HepG2 (cell line): Measurements from ENCODE around the gene ZNF74. TPM values are rescaled to one million over a fixed set of nuclear protein-coding genes. Genes with fewer than 3 reads are reported as not detected.

Experiments
- BHLHE40 ChIP-seq: IDR thresholded peaks from 2 replicates; pipeline ENCODE4 v1.6.1; 2011; ENCODE audit warnings: low read length, improper control_type of control experiment
- CBX5 ChIP-seq: sonication (generic); formaldehyde crosslinking; IDR thresholded peaks from 2 replicates; pipeline ENCODE4 v1.4.0; 2020; ENCODE audit warnings: missing genetic modification reagents, borderline replicate concordance
- CEBPG ChIP-seq: IDR thresholded peaks from 2 replicates; pipeline ENCODE4 v1.6.1; 2016
- FOXA3 ChIP-seq: IDR thresholded peaks from 2 replicates; pipeline ENCODE4 v1.6.1; 2016; ENCODE audit warnings: missing genetic modification reagents, missing compliant biosample characterization
- GATAD2A ChIP-seq: IDR thresholded peaks from 2 replicates; pipeline ENCODE4 v1.6.1; 2016
- HBP1 ChIP-seq: IDR thresholded peaks from 2 replicates; pipeline ENCODE4 v1.6.1; 2016; ENCODE audit warnings: low read depth, control low read depth
- MEF2D ChIP-seq: sonication (generic); formaldehyde crosslinking; IDR thresholded peaks from 2 replicates; pipeline ENCODE4 v1.5.1; 2020; ENCODE audit warnings: mild to moderate bottlenecking, missing genetic modification reagents
- MTF1 ChIP-seq: sonication (generic); formaldehyde crosslinking; IDR thresholded peaks from 2 replicates; pipeline ENCODE4 v1.5.0; 2020; ENCODE audit warnings: missing genetic modification reagents
- NAIF1 ChIP-seq: sonication (generic); formaldehyde crosslinking; IDR thresholded peaks from 2 replicates; pipeline ENCODE4 v1.5.0; 2020; ENCODE audit warnings: mild to moderate bottlenecking, missing genetic modification reagents, borderline replicate concordance
- SALL1 ChIP-seq: sonication (generic); formaldehyde crosslinking; IDR thresholded peaks from 2 replicates; pipeline ENCODE4 v1.8.0; 2022; ENCODE audit warnings: mild to moderate bottlenecking, missing genetic modification reagents
- SMC3 ChIP-seq: IDR thresholded peaks from 2 replicates; pipeline ENCODE4 v1.6.1; 2011; ENCODE audit warnings: low read length, improper control_type of control experiment
- THAP11 ChIP-seq: IDR thresholded peaks from 2 replicates; pipeline ENCODE4 v1.6.1; 2016; ENCODE audit warnings: missing biosample characterization, missing genetic modification reagents
- YY1 ChIP-seq: IDR thresholded peaks from 2 replicates; pipeline ENCODE4 v1.6.1; 2011; ENCODE audit warnings: low read length, low read depth, moderate library complexity, mild to moderate bottlenecking; ENCODE audit not compliant: insufficient read depth, insufficient replicate concordance
- ZNF343 ChIP-seq: sonication (generic); formaldehyde crosslinking; IDR thresholded peaks from 2 replicates; pipeline ENCODE4 v1.4.0; 2020; ENCODE audit warnings: mild to moderate bottlenecking, missing genetic modification reagents
- ZNF614 ChIP-seq: IDR thresholded peaks from 2 replicates; pipeline ENCODE4 v1.6.1; 2018; ENCODE audit warnings: missing biosample characterization, missing genetic modification reagents, inconsistent platforms, borderline replicate concordance
- ZNF652 ChIP-seq: IDR thresholded peaks from 2 replicates; pipeline ENCODE4 v1.6.1; 2016; ENCODE audit warnings: low read depth, borderline replicate concordance
- polyA plus RNA-seq, 8 experiments: library from polyadenylated mRNA; depleted of rRNA in 3 of 8; stranded (reverse) in 7 of 8; unstranded in 1 of 8; fragments of >200 nt; fragmentation: Illumina TruSeq in 4 of 8; extraction: Trizol in 4 of 8; gene quantifications; 2 replicates each; pipeline versions ENCODE4 v1.2.1 to v1.2.3, GENCODE V29; 2011 to 2016; ENCODE audit warnings: low read depth in 4 of 8, missing spikeins in 1 of 8, mixed read lengths in 1 of 8; ENCODE audit not compliant: insufficient read depth in 1 of 8
- total RNA-seq, 5 experiments: library from RNA; depleted of rRNA; stranded (reverse); fragments of >200 nt; fragmentation: Illumina TruSeq; extraction: Trizol; gene quantifications; 2 replicates each; pipeline ENCODE4 v1.2.3, GENCODE V29; 2016; ENCODE audit warnings: low read depth in 1 of 5
- TF ChIP-seq, protein P1 (sequence below), 2 experiments: sonication (generic) in 1 of 2; formaldehyde crosslinking in 1 of 2; IDR thresholded peaks; 2 replicates each; pipeline versions ENCODE4 v1.4.0 to v1.6.1; 2018 to 2020; ENCODE audit warnings: missing genetic modification reagents in 2 of 2, borderline replicate concordance in 1 of 2, low read depth in 1 of 2, mild to moderate bottlenecking in 1 of 2, missing biosample characterization in 1 of 2
- TF ChIP-seq, protein P2 (sequence below): sonication (generic); formaldehyde crosslinking; IDR thresholded peaks from 2 replicates; pipeline ENCODE4 v1.4.0; 2020; ENCODE audit warnings: missing genetic modification reagents, mild to moderate bottlenecking, borderline replicate concordance
- TF ChIP-seq, protein P3 (sequence below): sonication (generic); formaldehyde crosslinking; IDR thresholded peaks from 2 replicates; pipeline ENCODE4 v1.8.0; 2022; ENCODE audit warnings: missing genetic modification reagents, mild to moderate bottlenecking, borderline replicate concordance

ZNF74 gene
- total and polyA plus RNA-seq, 2 of the 13 experiments (the other 11 are each of a cell fraction or from before 2014, with no cell fraction given) = 6.3 to 9.1 TPM

DNA sequence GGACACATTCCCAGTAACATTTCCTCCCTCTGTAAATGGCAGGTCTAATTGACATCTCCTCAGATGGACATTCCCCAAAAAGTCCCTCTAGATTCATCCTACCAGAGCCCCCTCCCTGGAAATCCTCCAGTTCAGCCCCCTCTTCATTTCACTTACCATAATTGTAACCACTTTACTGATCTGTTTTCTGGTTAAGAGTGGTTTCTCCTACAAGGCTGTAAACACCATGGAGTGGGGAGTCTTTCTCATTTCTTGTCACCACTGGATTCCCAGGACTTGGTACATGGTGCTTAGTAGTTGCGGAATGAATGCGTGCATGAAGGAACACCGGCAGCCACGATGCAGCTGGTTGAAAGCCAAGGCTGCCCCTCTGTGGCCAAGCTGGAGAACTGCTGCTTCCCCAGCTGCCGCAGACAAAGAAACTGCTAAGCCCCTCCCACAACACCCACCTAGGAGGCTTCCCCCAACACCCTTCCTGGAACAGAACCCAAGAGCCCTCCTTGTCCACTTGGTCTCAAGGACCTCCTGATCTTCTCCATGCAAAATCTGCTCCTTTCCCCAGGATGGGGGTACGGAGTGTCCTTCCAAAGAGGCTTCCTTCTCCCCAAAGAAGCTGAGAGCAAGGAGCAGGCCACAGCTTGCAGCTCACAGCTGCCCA lies 62.2 kb downstream of the ZNF74 start (continued):
- TF ChIP-seq, protein P1, sequence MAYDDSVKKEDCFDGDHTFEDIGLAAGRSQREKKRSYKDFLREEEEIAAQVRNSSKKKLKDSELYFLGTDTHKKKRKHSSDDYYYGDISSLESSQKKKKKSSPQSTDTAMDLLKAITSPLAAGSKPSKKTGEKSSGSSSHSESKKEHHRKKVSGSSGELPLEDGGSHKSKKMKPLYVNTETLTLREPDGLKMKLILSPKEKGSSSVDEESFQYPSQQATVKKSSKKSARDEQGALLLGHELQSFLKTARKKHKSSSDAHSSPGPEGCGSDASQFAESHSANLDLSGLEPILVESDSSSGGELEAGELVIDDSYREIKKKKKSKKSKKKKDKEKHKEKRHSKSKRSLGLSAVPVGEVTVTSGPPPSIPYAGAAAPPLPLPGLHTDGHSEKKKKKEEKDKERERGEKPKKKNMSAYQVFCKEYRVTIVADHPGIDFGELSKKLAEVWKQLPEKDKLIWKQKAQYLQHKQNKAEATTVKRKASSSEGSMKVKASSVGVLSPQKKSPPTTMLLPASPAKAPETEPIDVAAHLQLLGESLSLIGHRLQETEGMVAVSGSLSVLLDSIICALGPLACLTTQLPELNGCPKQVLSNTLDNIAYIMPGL (CRISPR knock-in tag; IDR thresholded peaks at IDR 0.05; ENCODE audit: borderline replicate concordance in 1 of 2, low read depth in 1 of 2) = peak; percentile 43 to 53; a peak in 1 of 4 replicates
- TF ChIP-seq ZNF652 = no peak
- TF ChIP-seq SALL1 = peak; percentile 44; the same call in 1 of the 2 replicates
- TF ChIP-seq, protein P2, sequence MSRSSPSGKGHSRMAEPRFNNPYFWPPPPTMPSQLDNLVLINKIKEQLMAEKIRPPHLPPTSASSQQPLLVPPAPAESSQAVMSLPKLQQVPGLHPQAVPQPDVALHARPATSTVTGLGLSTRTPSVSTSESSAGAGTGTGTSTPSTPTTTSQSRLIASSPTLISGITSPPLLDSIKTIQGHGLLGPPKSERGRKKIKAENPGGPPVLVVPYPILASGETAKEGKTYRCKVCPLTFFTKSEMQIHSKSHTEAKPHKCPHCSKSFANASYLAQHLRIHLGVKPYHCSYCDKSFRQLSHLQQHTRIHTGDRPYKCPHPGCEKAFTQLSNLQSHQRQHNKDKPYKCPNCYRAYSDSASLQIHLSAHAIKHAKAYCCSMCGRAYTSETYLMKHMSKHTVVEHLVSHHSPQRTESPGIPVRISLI (CRISPR knock-in tag) = peak; percentile 74; the same call in 1 of the 2 replicates
- 0 out of 2 replicates have a peak, but pooled peaks have one; percentile 33 for TF ChIP-seq GATAD2A (CRISPR knock-in tag)
- TF ChIP-seq ZNF343 = 0 out of 2 replicates have a peak, but pooled peaks have one; percentile 38
- TF ChIP-seq NAIF1 (CRISPR knock-in tag) = no peak
- TF ChIP-seq BHLHE40 = peak; percentile 29; the same call in 1 of the 2 replicates
- TF ChIP-seq ZNF614 (CRISPR knock-in tag) = no peak
- TF ChIP-seq SMC3 = peak; percentile 84
- 0 out of 2 replicates have a peak, but pooled peaks have one; percentile 30 for TF ChIP-seq CBX5 (CRISPR knock-in tag)
- peak; percentile 29 for TF ChIP-seq YY1
- no peak for TF ChIP-seq HBP1 (CRISPR knock-in tag)
- TF ChIP-seq CEBPG (CRISPR knock-in tag) = peak; percentile 10; the same call in 1 of the 2 replicates
- no peak for TF ChIP-seq FOXA3 (CRISPR knock-in tag)
- no peak for TF ChIP-seq MEF2D (CRISPR knock-in tag)
- TF ChIP-seq THAP11 (CRISPR knock-in tag) = 0 out of 2 replicates have a peak, but pooled peaks have one; percentile 37
- TF ChIP-seq, protein P3, sequence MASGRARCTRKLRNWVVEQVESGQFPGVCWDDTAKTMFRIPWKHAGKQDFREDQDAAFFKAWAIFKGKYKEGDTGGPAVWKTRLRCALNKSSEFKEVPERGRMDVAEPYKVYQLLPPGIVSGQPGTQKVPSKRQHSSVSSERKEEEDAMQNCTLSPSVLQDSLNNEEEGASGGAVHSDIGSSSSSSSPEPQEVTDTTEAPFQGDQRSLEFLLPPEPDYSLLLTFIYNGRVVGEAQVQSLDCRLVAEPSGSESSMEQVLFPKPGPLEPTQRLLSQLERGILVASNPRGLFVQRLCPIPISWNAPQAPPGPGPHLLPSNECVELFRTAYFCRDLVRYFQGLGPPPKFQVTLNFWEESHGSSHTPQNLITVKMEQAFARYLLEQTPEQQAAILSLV = no peak
- TF ChIP-seq MTF1 (CRISPR knock-in tag) = no peak
